ENCODE measurements around the gene LGALS9. TPM values are rescaled to one million over a fixed set of nuclear protein-coding genes. Genes with fewer than 3 reads are reported as not detected.

The LGALS9 gene
- total RNA-seq, 2 donors from 2014 or later, result 6.3 to 21.3 TPM

DNA sequence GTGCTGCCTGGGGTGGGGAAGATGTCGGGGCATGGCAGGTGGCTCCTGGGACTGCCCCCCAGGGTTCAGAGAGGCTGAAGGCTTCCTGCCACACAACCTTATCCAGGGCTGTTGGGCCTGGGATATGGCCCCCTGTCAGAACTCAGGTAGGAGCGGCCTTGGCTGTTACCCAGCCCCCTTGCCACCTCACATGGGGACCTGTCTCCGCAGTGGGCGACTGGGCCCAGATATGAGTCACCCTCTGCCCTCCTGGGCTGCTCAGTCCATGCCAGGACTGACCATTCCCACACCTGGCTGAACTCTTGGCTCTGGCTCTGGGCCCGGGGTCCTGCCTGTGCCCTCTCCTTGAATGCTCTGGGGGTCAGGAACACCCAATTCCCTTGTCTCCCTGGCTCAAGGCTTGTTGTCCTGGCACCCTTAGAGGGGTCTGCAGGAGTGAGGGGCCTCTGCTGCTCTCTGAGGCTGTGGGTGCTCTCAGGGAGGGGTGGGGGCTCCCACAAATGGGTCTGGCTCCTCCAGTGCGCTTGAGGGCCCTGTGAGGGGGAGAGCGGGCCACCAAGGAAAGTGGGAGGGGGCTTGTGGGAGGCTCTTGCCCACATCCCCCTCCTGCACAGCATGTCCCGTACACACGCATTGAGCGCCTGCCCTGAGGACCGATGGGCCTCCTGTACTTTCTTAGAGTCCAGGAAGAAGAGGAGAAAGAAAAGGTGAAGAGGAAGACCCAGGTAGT lies 36.0 kb downstream of the LGALS9 start:
- no peak overlapping the region for H3K27ac ChIP-seq

DNA sequence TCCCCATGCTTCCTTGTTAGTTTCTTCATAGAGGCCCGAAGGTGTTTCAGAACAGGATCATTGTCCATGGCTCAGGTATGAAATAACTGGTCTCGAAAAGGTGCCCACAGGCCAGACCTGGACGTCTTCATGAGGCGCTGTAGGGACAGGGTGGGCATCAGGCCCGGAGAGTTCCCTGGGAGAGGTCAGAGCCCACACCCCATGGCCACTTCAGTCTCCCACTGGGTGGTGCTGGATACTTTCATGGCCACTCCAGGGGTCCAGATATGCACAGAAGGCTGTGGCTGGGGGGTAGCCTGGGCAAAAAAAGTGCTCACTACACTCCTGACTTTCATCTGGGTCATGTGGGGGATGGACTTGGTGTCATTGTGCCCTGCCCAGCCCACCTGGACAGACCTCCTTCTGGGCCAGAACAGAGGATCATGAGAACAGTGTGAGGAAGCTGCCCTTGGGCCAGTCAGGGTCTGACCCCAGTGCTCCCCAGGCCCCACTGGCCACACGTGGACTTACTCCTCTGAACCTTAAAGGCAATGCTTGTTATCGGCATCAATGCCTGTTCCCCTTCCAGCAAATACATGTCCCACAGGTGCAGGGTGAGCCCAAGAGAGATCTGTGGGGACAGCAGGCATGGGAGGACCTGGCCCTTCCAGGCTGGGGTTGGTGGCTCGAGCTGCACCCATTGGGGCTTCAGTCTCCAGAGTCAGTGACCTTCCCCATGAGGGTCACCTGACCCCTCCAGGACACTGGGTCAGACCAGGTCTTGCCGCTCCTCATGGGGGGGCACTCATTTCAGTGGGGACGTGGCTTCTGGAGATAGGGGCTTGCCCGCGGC lies 36.9 kb downstream of the LGALS9 start:
- Histone ChIP-seq H3K9me3 (no peaks in the 10 kb centered on the region), H3K36me3 (replicated peaks in 1 of 2; ENCODE audit: insufficient read depth in 1 of 2, low read depth in 2 of 2) (no peaks in the 10 kb centered on the region), H3K27ac (no peak overlapping the region), H3K27me3 (no peaks in the 10 kb centered on the region), H3K4me3 (no peak overlapping the region), H3K4me1 (no peaks in the 10 kb centered on the region)
- WGBS, 2 donors, result 80 to 89% methylated on average over 6 to 12 of the region's 12 CpGs
- no peak for DNase-seq
- ATAC-seq, result no peak
- no peak for TF ChIP-seq CTCF (IDR thresholded peaks at IDR 0.05)
- TF ChIP-seq POLR2A (IDR thresholded peaks at IDR 0.05), result no peak
- intact Hi-C loops (cut with DNase I), result no loop called here

More for the DNA sequence above, 36.0 kb downstream of the LGALS9 start:
- 82 to 88% methylated on average over 5 to 9 of the region's 11 CpGs for WGBS, 2 donors
- Histone ChIP-seq H3K4me1 (no peaks in the 10 kb centered on the region), H3K9me3 (no peaks in the 10 kb centered on the region), H3K4me3 (no peak overlapping the region), H3K27me3 (no peaks in the 10 kb centered on the region), H3K36me3 (replicated peaks in 1 of 2; ENCODE audit: insufficient read depth in 1 of 2, low read depth in 2 of 2) (no peaks in the 10 kb centered on the region)
- DNase-seq (no peak), ATAC-seq (no peak)
- TF ChIP-seq CTCF (IDR thresholded peaks at IDR 0.05) (no peak), POLR2A (IDR thresholded peaks at IDR 0.05) (no peak)
- intact Hi-C loops (cut with DNase I), result no loop called here

DNA sequence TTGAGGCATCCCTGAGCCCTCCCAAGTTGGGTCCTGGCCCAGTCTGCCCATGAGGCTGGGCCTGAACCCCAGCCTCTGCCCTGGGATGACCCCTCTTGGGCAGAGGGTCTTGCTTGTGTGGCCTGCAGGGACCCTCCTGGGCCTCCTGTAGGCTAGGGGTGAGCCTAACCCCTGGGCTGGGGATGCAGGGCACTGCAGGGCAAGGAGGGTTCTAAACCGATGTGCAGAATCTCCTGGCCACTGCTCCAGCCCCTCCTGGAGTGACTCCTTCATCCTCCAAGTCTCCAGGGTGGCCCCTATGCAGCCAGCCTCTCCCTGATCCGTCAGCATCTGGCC lies 37.5 kb downstream of the LGALS9 start:
- WGBS, 2 donors, result 68 to 82% methylated on average over 2 of the region's 2 CpGs
- no peak overlapping the region for H3K27ac ChIP-seq
- no peak overlapping the region for H3K4me3 ChIP-seq
- H3K4me1 ChIP-seq, result no peaks in the 10 kb centered on the region
- no peak for ATAC-seq
- H3K36me3 ChIP-seq (replicated peaks in 1 of 2; ENCODE audit: insufficient read depth in 1 of 2, low read depth in 2 of 2), result no peaks in the 10 kb centered on the region
- no peak for TF ChIP-seq POLR2A (IDR thresholded peaks at IDR 0.05)
- no peak for TF ChIP-seq CTCF (IDR thresholded peaks at IDR 0.05)
- intact Hi-C loops (cut with DNase I), result no loop called here
- H3K27me3 ChIP-seq, result no peaks in the 10 kb centered on the region
- no peaks in the 10 kb centered on the region for H3K9me3 ChIP-seq
- no peak for DNase-seq

GRCh38 chr17:27669136-27669535 lies 38.1 kb downstream of the LGALS9 start:
- ATAC-seq (no peak), DNase-seq (no peak)
- no peaks in the 10 kb centered on the region for H3K27me3 ChIP-seq
- no peaks in the 10 kb centered on the region for H3K9me3 ChIP-seq
- H3K27ac ChIP-seq, result no peak overlapping the region
- H3K4me1 ChIP-seq, result no peaks in the 10 kb centered on the region
- no peak overlapping the region for H3K4me3 ChIP-seq
- WGBS, 2 donors, result 83 to 89% methylated on average over 5 to 7 of the region's 7 CpGs
- TF ChIP-seq POLR2A (IDR thresholded peaks at IDR 0.05) (no peak), CTCF (IDR thresholded peaks at IDR 0.05) (no peak)
- intact Hi-C loops (cut with DNase I), result no loop called here
- no peaks in the 10 kb centered on the region for H3K36me3 ChIP-seq (replicated peaks in 1 of 2; ENCODE audit: insufficient read depth in 1 of 2, low read depth in 2 of 2)

All from body of pancreas (tissue), 4 donors.